ENCODE results near the gene CAMK1G. TPM values are rescaled to one million over a fixed set of nuclear protein-coding genes. Genes with fewer than 3 reads are reported as not detected.

Gene CAMK1G
- total RNA-seq, 1 experiment from 2014 or later = not detected

- intact Hi-C loops (cut with micrococcal nuclease) = no loop called here
- TF ChIP-seq CTCF (IDR thresholded peaks at IDR 0.05; ENCODE audit: unreplicated experiment) = no peak
- H3K4me3 Mint-ChIP-seq (ENCODE audit: unreplicated experiment) = no peak overlapping the region
- H3K9me3 Mint-ChIP-seq (ENCODE audit: unreplicated experiment) = no peaks in the 10 kb centered on the region
- POLR2A ChIA-PET = interaction anchor here (0.6 to 9.6 kb wide), 14 partner anchors 9 to 195 kb away, joined by 3 to 69 read pairs (median 5); partner anchors contain the start of genes IRF6 and LAMB3
- BruUV-seq (replicated peaks) = no TSS peak
- CTCF ChIA-PET = interaction anchor here (0.9 to 15.2 kb wide), 13 partner anchors 8 to 138 kb away, joined by 3 to 403 read pairs (median 14); no protein-coding TSS in a partner anchor
- H3K27me3 Mint-ChIP-seq (ENCODE audit: insufficient read depth, unreplicated experiment) = no peaks in the 10 kb centered on the region
- no peak overlapping the region for H3K27ac Mint-ChIP-seq (ENCODE audit: low read depth, unreplicated experiment)
- DNase-seq (ENCODE audit: unreplicated experiment) = peak; percentile 59
- peaks cover 40% of the 10 kb centered on the region for H3K36me3 Mint-ChIP-seq (ENCODE audit: insufficient read depth, unreplicated experiment)
- peaks cover 8% of the 10 kb centered on the region for H3K4me1 Mint-ChIP-seq (ENCODE audit: insufficient read depth, unreplicated experiment)
Measured at GRCh38 chr1:209609791-209610630, 26.5 kb downstream of the CAMK1G start.

- H3K27ac Mint-ChIP-seq (ENCODE audit: low read depth, unreplicated experiment) = no peak overlapping the region
- no peak for TF ChIP-seq CTCF (IDR thresholded peaks at IDR 0.05; ENCODE audit: unreplicated experiment)
- intact Hi-C loops (cut with micrococcal nuclease) = no loop called here
- H3K9me3 Mint-ChIP-seq (ENCODE audit: unreplicated experiment) = no peaks in the 10 kb centered on the region
- H3K36me3 Mint-ChIP-seq (ENCODE audit: insufficient read depth, unreplicated experiment) = peaks cover 45% of the 10 kb centered on the region
- peaks cover 8% of the 10 kb centered on the region for H3K4me1 Mint-ChIP-seq (ENCODE audit: insufficient read depth, unreplicated experiment)
- POLR2A ChIA-PET = interaction anchor here (0.6 to 9.6 kb wide), 12 partner anchors 8 to 126 kb away, joined by 3 to 69 read pairs (median 5); no protein-coding TSS in a partner anchor
- no peaks in the 10 kb centered on the region for H3K27me3 Mint-ChIP-seq (ENCODE audit: insufficient read depth, unreplicated experiment)
- no peak for DNase-seq (ENCODE audit: unreplicated experiment)
- CTCF ChIA-PET = interaction anchor here (0.6 to 15.2 kb wide), 13 partner anchors 9 to 213 kb away, joined by 3 to 403 read pairs (median 14); no protein-coding TSS in a partner anchor
- BruUV-seq (replicated peaks) = no TSS peak
- no peak overlapping the region for H3K4me3 Mint-ChIP-seq (ENCODE audit: unreplicated experiment)
Measured at GRCh38 chr1:209610631-209610905, 27.1 kb downstream of the CAMK1G start.

- no peak overlapping the region for H3K27ac Mint-ChIP-seq (ENCODE audit: low read depth, unreplicated experiment)
- no peaks in the 10 kb centered on the region for H3K27me3 Mint-ChIP-seq (ENCODE audit: insufficient read depth, unreplicated experiment)
- peak; percentile 38 for DNase-seq (ENCODE audit: unreplicated experiment)
- peaks cover 14% of the 10 kb centered on the region for H3K4me1 Mint-ChIP-seq (ENCODE audit: insufficient read depth, unreplicated experiment)
- intact Hi-C loops (cut with micrococcal nuclease) = no loop called here
- ChIA-PET POLR2A (interaction anchor here (0.7 to 9.6 kb wide), 13 partner anchors 7 to 368 kb away, joined by 3 to 69 read pairs (median 4); partner anchors contain the start of gene LAMB3), CTCF (interaction anchor here (0.6 to 15.2 kb wide), 17 partner anchors 10 to 165 kb away, joined by 3 to 403 read pairs (median 6); no protein-coding TSS in a partner anchor)
- H3K4me3 Mint-ChIP-seq (ENCODE audit: unreplicated experiment) = no peak overlapping the region
- no TSS peak for BruUV-seq (replicated peaks)
- peaks cover 59% of the 10 kb centered on the region for H3K36me3 Mint-ChIP-seq (ENCODE audit: insufficient read depth, unreplicated experiment)
- no peaks in the 10 kb centered on the region for H3K9me3 Mint-ChIP-seq (ENCODE audit: unreplicated experiment)
- peak; percentile 51 for TF ChIP-seq CTCF (IDR thresholded peaks at IDR 0.05; ENCODE audit: unreplicated experiment)
Measured at GRCh38 chr1:209611771-209612570, 28.5 kb downstream of the CAMK1G start.
